ENCODE measurements around the gene AHDC1. TPM values are rescaled to one million over a fixed set of nuclear protein-coding genes. Genes with fewer than 3 reads are reported as not detected.

AHDC1 gene
- polyA plus RNA-seq, 2 of the 4 experiments (the other 2 are of a cell fraction), result 1.3 to 11.5 TPM

GRCh38 chr1:27496604-27497155, 107.3 kb downstream of the AHDC1 start:
- 37% methylated on average over 6 of the region's 8 CpGs for WGBS (ENCODE audit: missing lambda C conversion rate)
- Histone ChIP-seq H3K4me2 (peak overlapping the region; percentile 26; the same call in 1 of the 3 replicates), H3K27ac (peak overlapping the region in 1 of 2 experiments; percentile 36; a peak in 1 of 6 replicates), H3K4me1 (no peaks in the 10 kb centered on the region), H3K4me3 (no peak overlapping the region), H3K9me3 (no peaks in the 10 kb centered on the region)
- ChIA-PET POLR2A (no interaction called here), CTCF (interaction anchor here (0.8 kb wide), 1 partner anchor 34 kb away, joined by 4 read pairs; no protein-coding TSS in a partner anchor)
- FAIRE-seq, result no peak
- DNase-seq (ENCODE audit: low read depth in 1 of 2, low spot score in 1 of 2), result no peak
- peak; percentile 70 to 75; a peak in 5 of 6 replicates for ATAC-seq
- no peak for TF ChIP-seq E2F6 (IDR thresholded peaks at IDR 0.05; ENCODE audit: borderline replicate concordance, low read depth)
- TF ChIP-seq MAX (IDR thresholded peaks at IDR 0.05), result no peak
- TF ChIP-seq ESRRA (IDR thresholded peaks at IDR 0.05; ENCODE audit: borderline replicate concordance, low read length), result no peak
- no peak for TF ChIP-seq ELK1 (IDR thresholded peaks at IDR 0.05; ENCODE audit: low read depth, low read length)
- no peak for TF ChIP-seq HES2 (IDR thresholded peaks at IDR 0.05)
- no peak for TF ChIP-seq RCOR1 (IDR thresholded peaks at IDR 0.05; ENCODE audit: low read depth, low read length)
- no peak for TF ChIP-seq HOXA7 (CRISPR knock-in tag; IDR thresholded peaks at IDR 0.05)
- no peak for TF ChIP-seq BCL3 (IDR thresholded peaks at IDR 0.05)

GRCh38 chr1:27492796-27493195, 111.1 kb downstream of the AHDC1 start:
- FAIRE-seq (no peak), ATAC-seq (no peak), DNase-seq (ENCODE audit: low read depth in 1 of 2, low spot score in 1 of 2) (no peak)
- no peak overlapping the region for H3K4me2 ChIP-seq
- H3K4me1 ChIP-seq, result peaks cover 5% of the 10 kb centered on the region
- 98% methylated on average over 3 of the region's 3 CpGs for whole genome bisulfite sequencing (ENCODE audit: missing lambda C conversion rate)
- ChIA-PET POLR2A (no interaction called here), CTCF (interaction anchor here (0.6 to 0.9 kb wide), 2 partner anchors 14 to 47 kb away, joined by 3 to 4 read pairs; no protein-coding TSS in a partner anchor)
- H3K27ac ChIP-seq, result no peak overlapping the region
- TF ChIP-seq ZSCAN20 (CRISPR knock-in tag; IDR thresholded peaks at IDR 0.05), result no peak
- TF ChIP-seq MAZ (IDR thresholded peaks at IDR 0.05; ENCODE audit: borderline replicate concordance, low read depth, low read length), result no peak
- no peak for TF ChIP-seq E2F6 (IDR thresholded peaks at IDR 0.05; ENCODE audit: borderline replicate concordance, low read depth)
- TF ChIP-seq, protein P1, sequence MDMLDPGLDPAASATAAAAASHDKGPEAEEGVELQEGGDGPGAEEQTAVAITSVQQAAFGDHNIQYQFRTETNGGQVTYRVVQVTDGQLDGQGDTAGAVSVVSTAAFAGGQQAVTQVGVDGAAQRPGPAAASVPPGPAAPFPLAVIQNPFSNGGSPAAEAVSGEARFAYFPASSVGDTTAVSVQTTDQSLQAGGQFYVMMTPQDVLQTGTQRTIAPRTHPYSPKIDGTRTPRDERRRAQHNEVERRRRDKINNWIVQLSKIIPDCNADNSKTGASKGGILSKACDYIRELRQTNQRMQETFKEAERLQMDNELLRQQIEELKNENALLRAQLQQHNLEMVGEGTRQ (IDR thresholded peaks at IDR 0.05), result no peak
- H3K9me3 ChIP-seq, result no peaks in the 10 kb centered on the region
- no peak overlapping the region for H3K4me3 ChIP-seq

DNA sequence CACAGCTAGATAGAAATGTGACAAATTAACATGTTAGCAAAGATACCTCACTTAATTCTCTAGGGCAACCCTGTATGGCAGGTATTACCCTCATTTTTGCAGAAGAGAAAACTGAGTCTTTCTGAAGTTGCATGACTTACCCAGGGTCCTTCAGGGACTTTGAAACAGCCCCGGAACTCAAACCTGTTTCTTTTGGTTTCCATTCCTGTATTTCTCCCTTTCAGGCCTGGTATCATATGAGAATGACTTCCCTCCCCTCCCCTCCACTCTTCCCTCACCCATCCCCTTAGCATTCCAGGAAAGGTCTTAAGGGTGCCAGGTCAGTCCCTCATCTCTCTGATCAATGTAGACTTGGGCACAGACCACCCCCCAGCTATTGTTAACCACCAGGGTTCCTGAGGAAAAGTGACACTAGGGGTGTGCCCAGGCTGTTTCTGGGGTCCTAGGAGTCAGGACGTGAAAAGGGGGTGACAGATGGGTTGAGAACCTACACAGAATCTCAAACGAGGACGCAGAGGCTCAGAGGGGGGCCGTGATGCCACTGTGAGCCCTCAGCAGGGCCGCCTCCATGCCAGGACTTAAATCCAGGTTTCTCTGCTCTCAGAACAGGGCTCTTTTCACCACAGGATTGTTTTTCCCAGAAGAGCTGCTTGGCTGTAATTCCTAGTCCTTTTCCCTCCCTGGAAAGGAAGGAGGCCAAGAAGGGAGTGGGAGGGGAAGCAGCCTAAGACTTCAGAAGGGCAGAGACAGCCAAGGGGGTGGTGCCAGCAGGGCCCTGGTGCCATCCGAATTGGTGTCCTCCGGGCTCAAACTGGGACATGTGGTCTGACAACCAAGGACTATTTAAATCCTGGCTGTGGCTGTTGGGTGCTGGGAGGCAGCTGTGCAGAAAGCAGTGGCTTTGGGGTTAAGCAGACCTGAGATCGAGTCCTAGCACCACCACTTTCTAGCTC, 111.9 kb downstream of the AHDC1 start:
- ChIA-PET CTCF (interaction anchor here (0.9 kb wide), 1 partner anchor 13 kb away, joined by 3 read pairs; no protein-coding TSS in a partner anchor), POLR2A (no interaction called here)
- TF ChIP-seq E2F6 (IDR thresholded peaks at IDR 0.05; ENCODE audit: borderline replicate concordance, low read depth) (no peak), MAX (IDR thresholded peaks at IDR 0.05) (no peak), FOXS1 (CRISPR knock-in tag; IDR thresholded peaks at IDR 0.05) (no peak), POLR2AphosphoS2 (conservative IDR thresholded peaks at IDR 0.05; ENCODE audit: low read length) (no peak), HDAC2 (IDR thresholded peaks at IDR 0.05) (no peak)
- Histone ChIP-seq H3K4me1 (peaks cover 5% of the 10 kb centered on the region), H3K27ac (peak overlapping the region; percentile 9 to 100; a peak in 4 of 6 replicates), H3K4me3 (no peak overlapping the region), H3K4me2 (no peak overlapping the region), H3K9me3 (no peaks in the 10 kb centered on the region)
- ATAC-seq (no peak), FAIRE-seq (no peak), DNase-seq (ENCODE audit: low read depth in 1 of 2, low spot score in 1 of 2) (peak in 1 of 2 experiments; percentile 12)
- 66% methylated on average over 9 of the region's 9 CpGs for WGBS (ENCODE audit: missing lambda C conversion rate)

All from A549 (cell line).